Measurements from ENCODE around the gene FARSB. TPM values are rescaled to one million over a fixed set of nuclear protein-coding genes. Genes with fewer than 3 reads are reported as not detected.

The FARSB gene
- total and polyA plus RNA-seq, 2 donors (not counting 3 experiments of a cell fraction or from before 2014, with no cell fraction given) = 12.7 to 29.4 TPM

DNA sequence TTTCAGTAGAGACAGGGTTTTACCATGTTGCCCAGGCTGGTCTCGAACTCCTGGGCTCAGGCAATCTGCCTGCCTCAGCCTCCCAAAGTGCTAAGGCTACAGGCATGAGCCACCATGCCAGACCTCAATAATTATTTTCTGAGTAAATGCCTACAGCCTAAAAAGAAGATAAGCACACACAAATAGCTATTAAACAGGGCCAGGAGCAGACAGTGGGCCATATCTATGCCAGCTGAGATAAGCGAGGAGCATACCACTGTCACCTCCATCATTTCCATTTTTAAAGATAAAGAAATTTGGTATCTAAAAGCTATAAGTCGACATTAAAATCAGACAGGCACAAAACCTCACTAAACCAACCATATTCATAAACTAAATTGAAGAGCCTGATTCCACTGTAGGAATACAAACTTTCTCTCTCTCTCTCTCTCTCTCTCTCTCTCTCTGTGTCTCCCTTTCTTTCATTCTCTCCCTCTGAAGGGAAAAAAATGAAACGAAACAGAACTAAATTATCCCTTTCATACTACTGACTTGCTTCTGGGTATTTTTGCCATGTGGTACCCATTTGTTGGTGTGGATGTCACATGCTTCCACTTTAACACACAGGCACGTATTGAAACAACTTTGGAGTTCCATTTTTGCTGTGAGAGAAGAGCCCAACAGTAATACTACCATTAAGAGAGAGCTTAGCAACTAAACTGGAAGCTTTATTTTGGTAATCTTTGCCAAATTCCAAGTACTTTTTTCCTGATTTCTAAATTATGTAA, 51.0 kb downstream of the FARSB start:
- Histone ChIP-seq H3K27ac (ENCODE audit: insufficient read depth, low read depth, low read length) (no peak overlapping the region), H3K27me3 (ENCODE audit: control insufficient read depth in 2 of 2, insufficient read depth in 2 of 2, low read length in 2 of 2) (no peaks in the 10 kb centered on the region), H3K36me3 (ENCODE audit: control insufficient read depth in 2 of 2, extremely low read depth in 1 of 2, insufficient read depth in 2 of 2, low read length in 2 of 2) (peaks cover 0 to 2% of the 10 kb centered on the region in 2 experiments), H2AFZ (ENCODE audit: low read depth, low read length) (no peak overlapping the region), H3K4me2 (ENCODE audit: insufficient read depth, low read length) (no peak overlapping the region), H3K4me1 (ENCODE audit: control insufficient read depth, extremely low read depth, insufficient read depth, low read length) (no peaks in the 10 kb centered on the region), H3K9me3 (replicated peaks; ENCODE audit: control insufficient read depth, insufficient read depth, low read length) (no peaks in the 10 kb centered on the region), H4K20me1 (replicated peaks; ENCODE audit: control insufficient read depth, extremely low read depth, insufficient read depth, low read length) (no peaks in the 10 kb centered on the region), H3K4me3 (replicated peaks in 1 of 3; ENCODE audit: insufficient read depth in 1 of 3, low read depth in 1 of 3, low read length in 3 of 3) (no peak overlapping the region), H3K9me1 (replicated peaks; ENCODE audit: control insufficient read depth, extremely low read depth, insufficient read depth, low read length) (no peaks in the 10 kb centered on the region), H3K9ac (replicated peaks; ENCODE audit: extremely low read depth, insufficient read depth, low read length) (no peak overlapping the region), H3K79me2 (ENCODE audit: control insufficient read depth, insufficient read depth, low read length) (no peaks in the 10 kb centered on the region)
- TF ChIP-seq MYC (IDR thresholded peaks at IDR 0.05; ENCODE audit: low read depth, low read length) (no peak), EZH2 (IDR thresholded peaks at IDR 0.05; ENCODE audit: borderline replicate concordance, low read depth, low read length, severe bottlenecking) (no peak), CTCF (IDR thresholded peaks at IDR 0.05; ENCODE audit: extremely low read depth in 1 of 2, insufficient read depth in 1 of 2, low read depth in 1 of 2, low read length in 2 of 2) (no peak), GATA2 (IDR thresholded peaks at IDR 0.05; ENCODE audit: insufficient read depth, insufficient read length, low read depth, low read length) (no peak), JUN (IDR thresholded peaks at IDR 0.05; ENCODE audit: borderline replicate concordance, insufficient read depth, insufficient read length, low read depth) (no peak), POLR2AphosphoS5 (IDR thresholded peaks at IDR 0.05; ENCODE audit: insufficient read depth, low read depth, low read length) (no peak), FOS (IDR thresholded peaks at IDR 0.05; ENCODE audit: borderline replicate concordance, insufficient read depth, low read length) (no peak), POLR2A (IDR thresholded peaks at IDR 0.05; ENCODE audit: low read depth, low read length) (no peak)
- TF ChIP-seq, protein P1, sequence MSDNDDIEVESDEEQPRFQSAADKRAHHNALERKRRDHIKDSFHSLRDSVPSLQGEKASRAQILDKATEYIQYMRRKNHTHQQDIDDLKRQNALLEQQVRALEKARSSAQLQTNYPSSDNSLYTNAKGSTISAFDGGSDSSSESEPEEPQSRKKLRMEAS (IDR thresholded peaks at IDR 0.05; ENCODE audit: insufficient read depth, insufficient read length) = no peak
- DNase-seq (ENCODE audit: low read depth, low spot score) = no peak
- POLR2A ChIA-PET = no interaction called here
- no TSS peak for BruUV-seq (replicated peaks)
- FAIRE-seq = no peak
- intact Hi-C loops (cut with micrococcal nuclease) = no loop called here
- CTCF ChIA-PET = interaction anchor here (1.1 to 1.7 kb wide), 3 partner anchors 9 to 287 kb away, joined by 4 to 8 read pairs (median 5); no protein-coding TSS in a partner anchor
- dilution Hi-C loops (cut with MboI; ENCODE audit: extremely low pct_ligation_motif_present, low sequenced_read_pairs) = no loop called here

Measured in endothelial cell of umbilical vein (primary cell).